Left colon (tissue), 2 donors: ENCODE measurements around the gene GATAD2A. TPM values are rescaled to one million over a fixed set of nuclear protein-coding genes. Genes with fewer than 3 reads are reported as not detected.

ENCODE experiments used
- microRNA-seq, 2 donors: library from miRNA; unstranded; fragments of <30 nt; microRNA quantifications; one replicate each; pipeline versions ENCODE4 v1.1.0 to v1.2.0, GENCODE V29; 2020
- total RNA-seq, 2 donors: library from RNA; stranded (reverse); fragmentation: NEBNext Ultra II Directional; extraction: Animal tissue kit (Norgen Biotek cat#: 25700); gene quantifications; one replicate each; pipeline ENCODE4 v1.2.1, GENCODE V29; 2021
- donor health status: DM: no; HTN: no; CAD: no.
- donor health status: DM: yes; HTN: yes; CAD: no.

The GATAD2A gene
- total RNA-seq, 2 donors from 2014 or later: 104 to 135 TPM

Small RNA genes within 50 kb of the gene (microRNA-seq; reads per million reads assigned to microRNA genes)
- 0 reads per million in 2 donors for gene MIR640

Other genes starting within 250 kb of the GATAD2A start
- 1 to 10 TPM; 1.4 to 3.5 TPM for gene MEF2B, start 235.4 kb upstream of the GATAD2A start, total RNA-seq
- 10 to 100 TPM; 27.9 to 28.4 TPM for gene BORCS8, start 213.5 kb upstream of the GATAD2A start, total RNA-seq
- gene RFXANK, start 213.4 kb upstream of the GATAD2A start, total RNA-seq: 10 to 100 TPM; 60.3 to 73.7 TPM
- 10 to 100 TPM in 1 of 2 donors, 1 to 10 TPM in 1; 8.8 to 12.5 TPM for gene NR2C2AP, start 202.3 kb upstream of the GATAD2A start, total RNA-seq
- gene NCAN, start 193.7 kb upstream of the GATAD2A start, total RNA-seq: not detected
- gene TM6SF2, start 132.4 kb upstream of the GATAD2A start, total RNA-seq: 10 to 100 TPM in 1 of 2 donors, 1 to 10 TPM in 1; 6.9 to 14.3 TPM
- gene SUGP1, start 85.2 kb upstream of the GATAD2A start, total RNA-seq: 10 to 100 TPM; 33.5 to 46.2 TPM
- 10 to 100 TPM; 45.3 to 52.4 TPM for gene MAU2, start 84.8 kb upstream of the GATAD2A start, total RNA-seq
- gene TSSK6, start 109.9 kb downstream of the GATAD2A start, total RNA-seq: 1 to 10 TPM; 1.6 to 2.8 TPM
- gene NDUFA13, start 110.5 kb downstream of the GATAD2A start, total RNA-seq: 100 to 1,000 TPM; 430 to 489 TPM
- 1 to 10 TPM; 4.6 to 4.9 TPM for gene YJEFN3, start 123.2 kb downstream of the GATAD2A start, total RNA-seq
- gene CILP2, start 132.6 kb downstream of the GATAD2A start, total RNA-seq: under 1 TPM; 0.09 to 0.11 TPM
- gene PBX4, start 213.0 kb downstream of the GATAD2A start, total RNA-seq: 1 to 10 TPM; 2.5 to 2.9 TPM
- gene LPAR2, start 222.5 kb downstream of the GATAD2A start, total RNA-seq: 10 to 100 TPM; 18.4 to 20.9 TPM
- gene GMIP, start 238.0 kb downstream of the GATAD2A start, total RNA-seq: 10 to 100 TPM; 29.5 to 34.4 TPM